Vagina (tissue), 2 donors: ENCODE results near the gene NR2C1.

ENCODE experiments used
- CTCF ChIP-seq, 3 experiments: fragments of 450-650 bp in 2 of 3; fragments of 200-600 bp in 1 of 3; sonication (generic) in 1 of 3; IDR thresholded peaks; one replicate each; pipeline ENCODE4 v1.5.1; 2017 to 2019; ENCODE audit warnings: antibody characterized with exemption in 3 of 3, mild to moderate bottlenecking in 2 of 3, moderate library complexity in 2 of 3
- POLR2AphosphoS5 ChIP-seq, 2 donors: sonication (generic); formaldehyde crosslinking; IDR thresholded peaks; one replicate each; pipeline ENCODE4 v1.9.0; 2017; ENCODE audit warnings: antibody characterized with exemption in 2 of 2, mild to moderate bottlenecking in 2 of 2, low read depth in 1 of 2; ENCODE audit not compliant: insufficient read depth in 1 of 2

- no peak for TF ChIP-seq POLR2AphosphoS5 (IDR thresholded peaks at IDR 0.05; ENCODE audit: insufficient read depth in 1 of 2, low read depth in 1 of 2)
- no peak for TF ChIP-seq CTCF (IDR thresholded peaks at IDR 0.05)
Measured at GRCh38 chr12:94971923-94972322, 101.5 kb downstream of the NR2C1 start.
